Subcutaneous adipose tissue (tissue), 4 donors: ENCODE results near the gene HS3ST6. TPM values are rescaled to one million over a fixed set of nuclear protein-coding genes. Genes with fewer than 3 reads are reported as not detected.

ENCODE experiments used
- CTCF ChIP-seq: fragments of 450-650 bp; IDR thresholded peaks from one replicate; pipeline ENCODE4 v1.5.1; 2016; ENCODE audit warnings: low read depth, mild to moderate bottlenecking, control low read depth, antibody characterized with exemption, moderate library complexity
- total RNA-seq, 4 donors: library from RNA; depleted of rRNA; stranded (reverse); fragments of >200 nt; gene quantifications; one replicate each; pipeline ENCODE4 v1.1.0, GENCODE V29; 2016

Gene HS3ST6
- total RNA-seq, 4 donors from 2014 or later = not detected

- no peak for TF ChIP-seq CTCF
Observed at GRCh38 chr16:1960665-1961630, 42.7 kb upstream of the HS3ST6 start.

- TF ChIP-seq CTCF = no peak
Observed at GRCh38 chr16:1959269-1960039, 41.2 kb upstream of the HS3ST6 start, which contains the start of gene NDUFB10. Gene NDUFB10 (plus strand): TSS chr16:1959538. CDS start chr16:1959625, 87 bp downstream.

DNA sequence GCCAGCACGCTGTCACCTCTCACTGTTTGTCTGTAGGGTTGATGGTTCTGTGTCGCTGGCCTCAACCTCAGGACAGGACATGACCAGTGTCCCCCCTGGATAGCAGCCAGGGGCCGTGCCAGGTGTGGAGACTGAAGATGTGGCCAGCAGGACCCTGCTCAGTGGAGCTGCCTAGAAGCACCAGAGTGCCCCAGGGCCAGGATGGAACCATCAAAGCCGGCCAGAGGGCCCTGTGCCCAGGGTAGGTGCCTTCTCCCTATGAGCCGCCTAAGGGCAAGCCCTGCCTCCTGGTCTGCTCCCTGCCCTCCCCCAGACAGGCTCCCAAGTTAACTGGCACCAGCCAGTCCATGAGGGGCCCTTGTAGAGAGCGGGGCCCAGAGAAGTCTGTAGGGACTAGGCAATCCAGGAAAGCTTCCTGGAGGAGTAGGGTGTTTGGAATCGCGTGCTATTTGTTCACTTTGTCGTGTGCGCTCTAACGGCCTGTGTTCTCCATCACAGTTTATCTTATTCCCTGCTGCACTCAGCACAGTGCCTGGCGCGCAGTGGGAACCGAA is 40.6 kb upstream of the HS3ST6 start:
- no peak for TF ChIP-seq CTCF

DNA sequence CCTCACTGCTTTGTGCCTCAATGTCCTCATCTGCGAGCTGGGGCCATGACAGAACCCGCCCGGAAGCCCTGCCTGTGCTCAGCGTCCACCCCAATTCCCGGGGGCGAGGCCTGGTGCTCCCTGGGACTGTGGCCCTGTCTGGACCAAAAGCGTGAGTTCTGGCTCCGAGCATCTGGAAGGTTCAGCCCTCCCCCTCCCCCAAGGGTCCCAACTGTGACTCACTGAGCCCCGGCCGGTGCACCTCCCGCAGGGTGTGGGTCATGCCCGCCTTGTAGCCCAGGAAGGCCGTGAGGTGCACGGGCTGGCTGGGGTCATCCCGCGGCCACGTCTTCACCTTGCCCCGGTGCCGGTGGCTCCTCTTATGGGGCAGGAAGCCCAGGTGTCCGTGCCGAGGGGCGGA is 35.5 kb upstream of the HS3ST6 start:
- TF ChIP-seq CTCF = no peak

DNA sequence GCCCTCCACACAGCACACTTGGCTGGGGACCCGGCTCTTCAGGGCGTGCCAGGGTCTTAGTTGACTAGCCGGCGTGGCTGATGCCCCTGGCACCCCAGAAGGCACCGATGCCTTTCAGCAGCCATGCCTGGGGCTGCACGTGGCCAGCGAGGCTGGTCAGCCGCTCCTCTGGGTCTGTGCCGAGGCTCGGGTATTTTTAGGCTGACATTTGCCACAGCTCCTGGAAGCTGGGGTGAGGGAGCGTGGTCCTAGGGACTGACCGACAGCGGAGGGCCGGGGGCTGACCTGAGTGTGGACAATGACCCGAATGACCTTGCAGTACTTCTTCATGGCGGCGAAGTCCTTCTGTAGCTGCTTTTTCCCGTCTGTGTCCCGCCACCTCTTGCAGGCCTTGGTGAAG is 32.3 kb upstream of the HS3ST6 start:
- no peak for TF ChIP-seq CTCF

DNA sequence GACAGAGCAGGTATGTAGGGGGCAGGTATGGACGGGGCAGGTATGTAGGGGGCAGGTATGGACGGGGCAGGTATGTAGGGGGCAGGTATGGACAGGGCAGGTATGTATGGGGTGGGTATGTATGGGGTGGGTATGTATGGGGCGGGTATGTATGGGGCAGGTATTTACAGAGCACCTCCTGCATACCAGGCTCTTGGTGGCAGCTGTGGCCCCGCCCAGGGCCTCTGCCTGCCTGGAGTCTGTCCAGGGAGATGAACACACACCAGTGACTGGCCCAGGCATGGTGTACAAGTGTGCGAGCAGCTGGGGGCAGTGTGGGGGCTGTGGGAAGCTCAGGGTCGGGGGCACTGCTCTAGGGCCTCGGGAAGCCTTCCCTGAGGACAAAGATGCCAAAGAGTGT is 31.8 kb upstream of the HS3ST6 start:
- TF ChIP-seq CTCF = no peak

GRCh38 chr16:1949507-1949906 is 31.3 kb upstream of the HS3ST6 start:
- TF ChIP-seq CTCF = no peak
